Osteoblast (primary cell): ENCODE data around the gene ADNP2. TPM values are rescaled to one million over a fixed set of nuclear protein-coding genes. Genes with fewer than 3 reads are reported as not detected.

ENCODE experiments used
- DNase-seq: peaks from one replicate; pipeline ENCODE4 v3.0.0; 2011; ENCODE audit warnings: low spot score, mixed read lengths; ENCODE audit not compliant: insufficient read length; ENCODE audit errors: missing footprints
- H2AFZ ChIP-seq: 2 replicates; pipeline ENCODE4 v1.6.0; 2011; ENCODE audit warnings: mild to moderate bottlenecking, low read length
- H3K27ac ChIP-seq: 2 replicates; pipeline ENCODE4 v1.5.1; 2011; ENCODE audit warnings: mild to moderate bottlenecking, low read depth, low read length, moderate library complexity
- H3K27me3 ChIP-seq: 2 replicates; pipeline ENCODE4 v1.6.0; 2012; ENCODE audit warnings: mild to moderate bottlenecking, control low read depth, inconsistent platforms, low read length, moderate library complexity; ENCODE audit not compliant: insufficient read depth
- H3K36me3 ChIP-seq: 2 replicates; pipeline ENCODE4 v1.5.1; 2011; ENCODE audit warnings: mild to moderate bottlenecking, low read length, control low read depth, moderate library complexity; ENCODE audit not compliant: insufficient read depth
- H3K4me1 ChIP-seq: 2 replicates; pipeline ENCODE4 v1.5.1; 2011; ENCODE audit warnings: mild to moderate bottlenecking, low read length, control low read depth, moderate library complexity; ENCODE audit not compliant: insufficient read depth
- H3K4me2 ChIP-seq: 2 replicates; pipeline ENCODE4 v1.6.0; 2011; ENCODE audit warnings: mild to moderate bottlenecking, low read length; ENCODE audit not compliant: insufficient read depth
- H3K4me3 ChIP-seq: fragments of 200-600 bp; sonication (generic); 3 replicates; pipeline ENCODE4 v1.5.1; 2012; ENCODE audit warnings: mild to moderate bottlenecking, low read length, inconsistent platforms; ENCODE audit not compliant: insufficient read depth
- H3K79me2 ChIP-seq: 2 replicates; pipeline ENCODE4 v1.6.0; 2012; ENCODE audit warnings: mild to moderate bottlenecking, low read length, control low read depth, inconsistent platforms; ENCODE audit not compliant: insufficient read depth
- H3K9me3 ChIP-seq: 2 replicates; pipeline ENCODE4 v1.5.1; 2011; ENCODE audit warnings: low read depth, low read length, control low read depth
- H4K20me1 ChIP-seq: 2 replicates; pipeline ENCODE4 v1.6.0; 2012; ENCODE audit warnings: mild to moderate bottlenecking, low read length, control low read depth; ENCODE audit not compliant: insufficient read depth
- CTCF ChIP-seq: IDR thresholded peaks from 2 replicates; pipeline ENCODE4 v1.5.1; 2011; ENCODE audit warnings: mild to moderate bottlenecking, low read depth, low read length, moderate library complexity; ENCODE audit errors: extremely low read depth
- total RNA-seq: library from RNA; depleted of rRNA; stranded (reverse); fragments of >200 nt; gene quantifications from 2 replicates; pipeline ENCODE4 v1.2.3, GENCODE V29; 2012

Gene ADNP2
- total RNA-seq, 1 donor: 22.1 TPM

GRCh38 chr18:80183273-80184050, 74.4 kb downstream of the ADNP2 start:
- Histone ChIP-seq H3K79me2 (no peaks in the 10 kb centered on the region), H3K36me3 (no peaks in the 10 kb centered on the region), H4K20me1 (no peaks in the 10 kb centered on the region), H3K9me3 (no peaks in the 10 kb centered on the region), H3K27me3 (peaks cover 17% of the 10 kb centered on the region), H3K4me3 (no peak overlapping the region), H2AFZ (peak overlapping the region; percentile 51), H3K27ac (no peak overlapping the region), H3K4me2 (no peak overlapping the region), H3K4me1 (no peaks in the 10 kb centered on the region)
- TF ChIP-seq CTCF: no peak
- DNase-seq: peak; percentile 85

- no peaks in the 10 kb centered on the region for H4K20me1 ChIP-seq
- peak; percentile 29 for DNase-seq
- H3K4me1 ChIP-seq: no peaks in the 10 kb centered on the region
- H3K9me3 ChIP-seq: no peaks in the 10 kb centered on the region
- H3K4me2 ChIP-seq: no peak overlapping the region
- H3K27ac ChIP-seq: no peak overlapping the region
- no peak overlapping the region for H2AFZ ChIP-seq
- no peaks in the 10 kb centered on the region for H3K79me2 ChIP-seq
- no peak overlapping the region for H3K4me3 ChIP-seq
- H3K27me3 ChIP-seq: peaks cover 17% of the 10 kb centered on the region
- TF ChIP-seq CTCF: no peak
- H3K36me3 ChIP-seq: no peaks in the 10 kb centered on the region
Observed at GRCh38 chr18:80184243-80184772, 75.2 kb downstream of the ADNP2 start.

- H3K36me3 ChIP-seq: no peaks in the 10 kb centered on the region
- DNase-seq: no peak
- H3K27ac ChIP-seq: no peak overlapping the region
- no peak overlapping the region for H3K4me2 ChIP-seq
- TF ChIP-seq CTCF: no peak
- no peaks in the 10 kb centered on the region for H4K20me1 ChIP-seq
- H3K79me2 ChIP-seq: no peaks in the 10 kb centered on the region
- H3K4me3 ChIP-seq: no peak overlapping the region
- H3K4me1 ChIP-seq: no peaks in the 10 kb centered on the region
- H3K9me3 ChIP-seq: no peaks in the 10 kb centered on the region
- no peak overlapping the region for H2AFZ ChIP-seq
- peaks cover 23% of the 10 kb centered on the region for H3K27me3 ChIP-seq
Observed at GRCh38 chr18:80185545-80185944, 76.5 kb downstream of the ADNP2 start.

GRCh38 chr18:80187956-80188642, 79.0 kb downstream of the ADNP2 start:
- peak; percentile 81 for DNase-seq
- Histone ChIP-seq H4K20me1 (no peaks in the 10 kb centered on the region), H3K4me3 (no peak overlapping the region), H3K4me1 (no peaks in the 10 kb centered on the region), H3K27ac (no peak overlapping the region), H2AFZ (no peak overlapping the region), H3K27me3 (peaks cover 15% of the 10 kb centered on the region), H3K79me2 (no peaks in the 10 kb centered on the region), H3K36me3 (no peaks in the 10 kb centered on the region), H3K9me3 (no peaks in the 10 kb centered on the region), H3K4me2 (no peak overlapping the region)
- TF ChIP-seq CTCF: no peak
